ENCODE data around the gene FOXP1.

Gene FOXP1

GRCh38 chr3:71433631-71434030, 149.9 kb downstream of the FOXP1 start:
- H2AFZ ChIP-seq (ENCODE audit: low read depth, low read length, severe bottlenecking) = no peak overlapping the region
- no peaks in the 10 kb centered on the region for H3F3A ChIP-seq (ENCODE audit: insufficient read depth)
- H3K79me2 ChIP-seq (ENCODE audit: insufficient read depth, low read length) = no peaks in the 10 kb centered on the region
- H4K20me1 ChIP-seq (ENCODE audit: low read depth, low read length) = no peaks in the 10 kb centered on the region
- no peak overlapping the region for H3K9ac ChIP-seq (ENCODE audit: low read length)
- H3K4me3 ChIP-seq (ENCODE audit: insufficient read depth, low read length, poor library complexity, severe bottlenecking) = no peak overlapping the region
- no peaks in the 10 kb centered on the region for H3K9me2 ChIP-seq (replicated peaks; ENCODE audit: insufficient read depth, low read length)
- H3K9me3 ChIP-seq (ENCODE audit: insufficient read depth, low read length) = no peaks in the 10 kb centered on the region
- H3K27me3 ChIP-seq (ENCODE audit: low read length) = no peaks in the 10 kb centered on the region
- H3K4me2 ChIP-seq (ENCODE audit: low read depth, low read length, poor library complexity, severe bottlenecking) = no peak overlapping the region
- H3K36me3 ChIP-seq (ENCODE audit: low read length) = no peaks in the 10 kb centered on the region
- TF ChIP-seq EZH2phosphoT487 (conservative IDR thresholded peaks at IDR 0.05; ENCODE audit: low read length) = no peak
- no peak for TF ChIP-seq CTCF (IDR thresholded peaks at IDR 0.05; ENCODE audit: insufficient read depth, low read length, poor library complexity, severe bottlenecking)
- H3K27ac ChIP-seq (ENCODE audit: low read depth, low read length) = no peak overlapping the region

- Histone ChIP-seq H3K27me3 (ENCODE audit: low read length) (no peaks in the 10 kb centered on the region), H3K4me2 (ENCODE audit: low read depth, low read length, poor library complexity, severe bottlenecking) (no peak overlapping the region), H3K9ac (ENCODE audit: low read length) (no peak overlapping the region), H3K9me2 (replicated peaks; ENCODE audit: insufficient read depth, low read length) (no peaks in the 10 kb centered on the region), H2AFZ (ENCODE audit: low read depth, low read length, severe bottlenecking) (no peak overlapping the region), H3K36me3 (ENCODE audit: low read length) (no peaks in the 10 kb centered on the region), H3K27ac (ENCODE audit: low read depth, low read length) (no peak overlapping the region), H3K9me3 (ENCODE audit: insufficient read depth, low read length) (no peaks in the 10 kb centered on the region), H4K20me1 (ENCODE audit: low read depth, low read length) (no peaks in the 10 kb centered on the region), H3F3A (ENCODE audit: insufficient read depth) (no peaks in the 10 kb centered on the region), H3K4me3 (ENCODE audit: insufficient read depth, low read length, poor library complexity, severe bottlenecking) (no peak overlapping the region), H3K79me2 (ENCODE audit: insufficient read depth, low read length) (no peaks in the 10 kb centered on the region)
- TF ChIP-seq EZH2phosphoT487 (conservative IDR thresholded peaks at IDR 0.05; ENCODE audit: low read length) = no peak
- TF ChIP-seq CTCF (IDR thresholded peaks at IDR 0.05; ENCODE audit: insufficient read depth, low read length, poor library complexity, severe bottlenecking) = no peak
Observed at GRCh38 chr3:71432044-71432975, 151.2 kb downstream of the FOXP1 start.

GRCh38 chr3:71430941-71431552, 152.5 kb downstream of the FOXP1 start:
- Histone ChIP-seq H4K20me1 (ENCODE audit: low read depth, low read length) (no peaks in the 10 kb centered on the region), H3K4me2 (ENCODE audit: low read depth, low read length, poor library complexity, severe bottlenecking) (no peak overlapping the region), H3K9me3 (ENCODE audit: insufficient read depth, low read length) (no peaks in the 10 kb centered on the region), H3K27ac (ENCODE audit: low read depth, low read length) (no peak overlapping the region), H3K36me3 (ENCODE audit: low read length) (no peaks in the 10 kb centered on the region), H2AFZ (ENCODE audit: low read depth, low read length, severe bottlenecking) (no peak overlapping the region), H3K4me3 (ENCODE audit: insufficient read depth, low read length, poor library complexity, severe bottlenecking) (no peak overlapping the region), H3K9me2 (replicated peaks; ENCODE audit: insufficient read depth, low read length) (no peaks in the 10 kb centered on the region), H3K27me3 (ENCODE audit: low read length) (no peaks in the 10 kb centered on the region), H3F3A (ENCODE audit: insufficient read depth) (no peaks in the 10 kb centered on the region), H3K9ac (ENCODE audit: low read length) (no peak overlapping the region), H3K79me2 (ENCODE audit: insufficient read depth, low read length) (no peaks in the 10 kb centered on the region)
- TF ChIP-seq CTCF (IDR thresholded peaks at IDR 0.05; ENCODE audit: insufficient read depth, low read length, poor library complexity, severe bottlenecking) (no peak), EZH2phosphoT487 (conservative IDR thresholded peaks at IDR 0.05; ENCODE audit: low read length) (no peak)

Data from SU-DHL-6 (cell line).